Activated naive CD8-positive, alpha-beta T cell treated with anti-CD3 and anti-CD28 coated beads, Interleukin-2, amount 50 U/mL, for 16 hours (primary cell): ENCODE results near the gene BUB1.
"Not testable (repeated sequence)": the region's sequence is repeated elsewhere in the genome, so short reads cannot be mapped to it uniquely, and the experiment has no call there.

Source experiments
- DNase-seq: peaks from one replicate; pipeline ENCODE4 v3.0.0-alpha.2; 2020; ENCODE audit warnings: low read depth, low spot score

BUB1 gene

DNA sequence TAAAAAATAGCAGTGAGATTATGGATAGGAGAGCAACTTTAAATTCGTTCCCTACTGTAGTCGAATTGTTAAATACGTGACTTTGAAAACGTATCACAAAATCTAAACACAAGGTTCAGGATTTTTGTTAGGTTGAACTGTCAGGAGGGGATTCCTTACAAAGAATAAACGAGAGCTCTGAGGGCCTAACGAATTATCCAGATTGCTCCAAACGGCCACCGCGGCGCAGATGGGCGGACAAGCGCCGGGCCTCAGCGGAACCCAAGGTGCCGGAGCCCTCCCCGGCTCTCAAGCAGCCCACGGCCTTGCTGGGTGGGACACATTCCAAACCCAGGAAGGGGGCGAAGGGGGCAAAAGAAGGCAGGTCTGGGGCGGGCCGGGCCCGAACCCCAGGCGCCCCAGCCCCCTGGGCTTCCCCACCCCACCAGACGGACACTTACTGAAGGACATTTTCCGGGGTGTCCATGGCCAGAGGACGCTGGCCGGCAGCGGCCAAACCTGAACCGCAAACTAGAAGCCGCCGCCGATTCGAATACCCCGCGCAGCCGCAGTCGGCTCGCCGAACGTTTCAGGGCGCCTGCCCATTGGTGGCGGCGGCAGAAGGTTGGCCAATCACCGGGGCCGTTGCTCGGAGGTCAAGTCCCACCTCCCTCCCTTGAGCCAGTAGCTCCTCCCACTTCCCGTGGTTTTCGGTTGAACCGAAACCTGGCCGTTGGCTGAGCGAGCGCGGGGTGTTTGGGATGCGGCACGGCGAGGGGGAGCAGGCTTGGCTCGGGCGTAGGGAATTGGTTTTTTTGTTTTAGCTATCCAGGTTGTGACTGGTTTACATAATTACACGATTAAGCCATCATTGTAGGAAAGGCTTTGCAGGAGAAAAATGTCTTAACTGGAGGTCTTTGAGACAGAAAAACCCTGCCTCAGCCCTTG, at the start of gene BUB1:
Gene BUB1 (minus strand): TSS at position 534 of the 927 bp plus-strand sequence. CDS start 68 bp downstream, at position 466.
- peak; percentile 85 for DNase-seq

DNA sequence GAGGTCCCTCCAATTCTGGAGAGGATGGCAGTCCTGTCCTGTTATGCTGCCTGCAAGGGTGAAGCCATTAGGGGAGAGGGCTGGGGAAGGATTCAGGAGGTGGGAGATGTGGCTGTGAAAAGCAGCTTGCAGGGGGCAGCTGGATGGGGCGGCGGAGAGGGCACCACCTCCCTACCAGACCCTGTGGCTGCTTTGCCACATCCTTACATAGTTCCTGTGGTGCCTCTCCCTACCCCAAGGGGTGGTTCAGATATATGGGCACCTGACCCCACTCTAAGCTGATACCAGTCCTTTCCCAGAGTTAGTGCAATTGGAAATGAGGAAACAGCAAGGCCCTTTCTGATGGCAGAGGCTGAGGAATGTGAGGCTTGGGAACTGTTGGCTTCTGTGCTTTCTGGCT, 48.4 kb upstream of the BUB1 start:
- no peak for DNase-seq

DNA sequence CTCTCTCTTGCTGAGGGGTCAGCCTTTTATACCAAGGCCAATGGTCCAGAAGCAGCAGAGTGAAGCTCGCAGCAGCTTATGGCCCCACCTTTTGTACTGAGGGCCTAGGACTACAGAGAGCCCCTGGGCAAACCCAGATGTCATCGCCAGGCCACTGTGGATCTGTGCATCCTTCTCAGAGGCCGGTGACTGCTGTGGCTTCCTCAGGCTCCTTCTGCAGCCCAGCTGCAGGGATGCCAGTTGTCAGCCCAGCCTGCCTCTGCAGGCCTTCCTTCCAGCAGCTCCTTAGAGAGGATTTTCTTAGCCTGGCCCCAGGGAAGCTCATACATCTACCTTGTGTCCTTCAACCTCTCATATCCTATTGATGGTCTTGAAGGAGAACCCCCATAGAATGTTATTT, 48.0 kb upstream of the BUB1 start:
- DNase-seq: no peak

DNA sequence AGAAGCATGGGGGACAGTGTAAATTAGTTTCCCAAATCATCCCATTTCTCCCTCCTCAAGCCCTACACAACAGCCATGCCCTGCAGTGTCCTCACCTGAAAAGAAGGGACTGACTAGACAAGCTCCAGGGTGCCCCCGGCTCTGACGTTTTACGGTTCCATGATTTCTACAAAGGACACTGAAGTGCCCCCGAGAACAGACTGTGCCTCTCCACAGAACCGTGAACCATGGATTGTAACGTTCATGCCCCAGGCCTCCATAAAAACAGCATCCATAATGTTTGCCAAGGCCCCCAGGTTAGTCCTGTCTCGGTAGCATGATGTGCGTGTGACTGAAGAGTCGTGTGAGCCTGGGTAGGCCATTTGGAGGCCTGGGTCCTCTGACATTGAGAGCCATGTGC, 47.5 kb upstream of the BUB1 start:
- no peak for DNase-seq

DNA sequence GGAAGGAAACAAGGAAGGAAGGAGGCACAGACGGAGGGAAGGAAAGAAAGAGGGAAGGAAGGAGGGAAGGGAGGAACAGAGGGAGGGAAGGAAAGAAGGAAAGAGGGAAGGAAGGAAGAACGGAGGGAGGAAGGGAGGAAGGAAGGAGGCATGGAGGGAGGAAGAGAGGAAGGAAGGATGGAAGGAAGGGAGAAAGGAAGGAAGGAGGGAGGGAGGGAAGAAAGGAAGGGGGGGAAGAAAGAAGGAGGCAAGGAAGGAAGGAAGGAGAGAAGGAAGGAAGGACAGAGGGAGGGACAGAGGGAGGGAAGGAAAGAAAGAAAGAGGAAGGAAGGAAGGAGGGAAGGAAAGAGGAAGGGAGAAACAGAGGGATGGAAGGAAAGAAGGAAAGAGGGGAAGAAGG, 47.0 kb upstream of the BUB1 start:
- no peak for DNase-seq

DNA sequence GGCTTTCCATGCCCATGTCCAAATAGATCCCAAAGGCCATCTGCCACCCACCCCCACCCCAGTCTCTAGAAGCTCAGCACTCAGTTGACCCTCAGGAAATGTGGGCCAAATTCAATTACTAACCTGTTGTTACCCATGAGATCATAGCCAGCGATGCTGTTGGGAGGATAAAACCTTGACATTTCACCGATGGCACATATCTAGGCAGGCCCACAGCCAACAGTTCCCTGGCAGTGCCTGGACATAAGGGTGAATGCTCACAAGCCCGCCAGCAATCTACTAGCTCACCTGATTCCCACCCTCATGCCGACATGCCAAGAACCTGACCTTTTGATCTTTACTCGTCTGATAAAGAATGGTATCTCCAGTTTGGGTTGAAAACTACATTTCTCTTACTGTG, 42.7 kb upstream of the BUB1 start:
- no peak for DNase-seq

DNA sequence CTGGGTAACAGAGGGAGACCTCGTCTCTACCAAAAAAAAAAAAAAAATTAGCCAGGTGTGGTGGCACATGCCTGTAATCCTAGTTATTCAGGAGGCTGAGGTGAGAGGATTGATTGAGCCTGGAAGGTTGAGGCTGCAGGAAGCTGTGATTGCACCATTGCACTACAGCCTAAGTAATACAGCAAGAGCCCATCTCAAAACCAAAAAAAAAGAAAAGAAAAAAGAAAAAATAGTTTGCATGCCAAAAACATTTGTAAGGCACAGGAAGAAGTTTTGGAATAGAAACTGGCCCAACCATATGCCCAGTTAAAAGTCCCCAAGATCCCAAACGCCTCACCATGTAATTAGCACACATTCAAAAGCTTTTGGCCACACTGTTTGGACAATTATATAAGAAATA, 41.1 kb upstream of the BUB1 start:
- no peak for DNase-seq

DNA sequence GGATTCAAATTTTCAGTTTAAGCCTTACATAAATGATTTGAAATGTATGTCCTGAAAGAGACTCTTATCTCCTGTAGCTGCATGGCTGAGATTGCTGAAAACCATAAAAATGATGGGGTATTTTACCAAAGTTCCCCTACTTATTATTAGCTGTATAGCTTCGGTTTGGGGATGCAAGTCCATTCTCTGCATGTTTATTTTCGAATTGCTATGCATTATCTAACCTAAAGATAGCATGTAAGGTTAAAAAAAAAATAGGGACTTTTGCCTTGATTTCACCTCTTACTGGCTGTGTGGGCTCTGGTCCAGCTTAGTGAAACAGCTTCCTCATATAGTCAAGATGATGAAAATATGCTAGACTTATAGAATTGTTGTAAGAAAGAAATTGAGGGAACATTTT, 40.5 kb upstream of the BUB1 start:
- no peak for DNase-seq

DNA sequence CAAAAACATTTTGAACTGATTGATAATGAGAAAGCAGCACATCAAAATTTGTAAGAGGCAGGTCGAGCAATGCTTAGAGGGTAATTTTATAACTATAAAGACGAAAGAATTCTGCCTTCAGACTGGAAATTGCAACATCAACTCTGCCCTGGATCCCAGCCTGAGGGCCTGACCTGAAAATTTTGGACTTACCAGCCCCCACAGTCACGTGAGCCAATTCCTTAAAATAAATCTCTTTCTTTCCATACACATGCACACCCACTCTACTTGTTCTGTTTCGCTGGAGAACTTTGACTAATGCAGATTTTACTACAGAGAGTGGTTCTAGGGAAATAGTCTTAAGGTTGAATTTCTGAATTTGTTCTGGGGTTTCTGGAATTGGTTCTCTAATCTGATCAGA, 39.9 kb upstream of the BUB1 start:
- DNase-seq: no peak

DNA sequence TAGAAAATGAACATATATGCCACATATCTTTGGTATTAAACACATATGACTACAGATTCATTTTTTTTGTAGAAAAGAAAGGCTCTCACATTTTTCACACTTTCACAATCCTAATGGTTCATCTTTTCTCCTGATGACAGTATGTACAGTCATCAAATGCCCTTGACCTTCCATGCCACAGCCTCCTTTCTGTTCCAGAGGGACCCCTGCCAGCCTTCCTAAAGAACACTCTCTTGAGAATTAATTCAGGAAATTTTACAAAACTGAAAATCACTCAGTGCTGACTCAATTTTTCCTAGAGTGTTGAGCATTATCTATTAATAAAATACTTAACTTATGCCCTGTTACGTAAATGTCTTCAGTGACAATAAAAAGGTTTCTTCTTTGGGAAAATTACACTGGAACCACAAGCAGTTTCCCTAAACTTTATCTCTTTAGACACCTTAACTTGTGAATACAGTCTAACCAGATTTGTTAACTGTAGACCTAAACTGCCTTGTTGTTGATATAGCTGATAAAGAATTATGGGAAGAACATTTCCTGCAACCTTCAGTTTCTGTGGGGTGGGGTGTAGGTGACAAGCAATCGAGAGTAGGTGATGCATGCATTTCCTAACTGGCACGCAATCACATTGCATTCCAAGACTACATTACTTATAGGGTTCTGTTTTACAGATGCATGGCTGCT, 39.2 kb upstream of the BUB1 start:
- DNase-seq: no peak

DNA sequence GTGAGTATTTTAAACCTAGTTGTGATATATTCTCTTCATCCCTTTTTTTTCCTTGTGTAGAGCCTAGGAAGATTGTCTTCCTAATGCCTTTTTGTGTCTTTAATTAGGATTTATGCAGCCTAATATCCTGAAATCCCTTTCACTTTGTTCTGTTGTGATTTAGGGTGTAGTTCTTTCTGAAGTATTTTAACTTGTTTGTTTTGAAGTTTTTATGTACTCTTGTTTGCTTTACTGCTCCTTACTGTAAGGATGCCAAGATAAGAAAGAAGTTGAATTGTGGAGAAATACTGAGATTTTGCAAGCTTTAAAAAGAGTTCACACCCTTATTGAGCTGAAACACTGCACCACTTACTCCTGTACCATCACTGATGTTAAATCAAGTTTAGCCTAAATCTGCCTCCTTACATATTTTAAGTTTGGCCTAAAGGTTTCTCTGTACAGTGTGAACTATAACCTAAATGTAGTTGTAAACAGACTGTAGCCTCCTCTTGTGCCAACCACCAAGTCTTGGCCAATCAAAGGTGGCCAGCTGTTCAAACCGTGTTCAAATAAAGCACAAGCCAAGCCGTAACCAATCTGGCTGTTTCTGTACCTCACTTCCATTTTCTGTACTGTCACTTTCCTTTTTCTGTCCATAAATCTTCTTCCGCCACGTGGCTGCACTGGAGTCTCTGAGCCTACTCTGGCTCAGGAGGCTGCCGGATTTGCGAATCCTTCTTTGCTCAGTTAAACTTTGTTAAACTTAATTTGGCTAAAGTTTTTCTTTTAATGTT, 36.8 kb upstream of the BUB1 start:
- DNase-seq: no peak

DNA sequence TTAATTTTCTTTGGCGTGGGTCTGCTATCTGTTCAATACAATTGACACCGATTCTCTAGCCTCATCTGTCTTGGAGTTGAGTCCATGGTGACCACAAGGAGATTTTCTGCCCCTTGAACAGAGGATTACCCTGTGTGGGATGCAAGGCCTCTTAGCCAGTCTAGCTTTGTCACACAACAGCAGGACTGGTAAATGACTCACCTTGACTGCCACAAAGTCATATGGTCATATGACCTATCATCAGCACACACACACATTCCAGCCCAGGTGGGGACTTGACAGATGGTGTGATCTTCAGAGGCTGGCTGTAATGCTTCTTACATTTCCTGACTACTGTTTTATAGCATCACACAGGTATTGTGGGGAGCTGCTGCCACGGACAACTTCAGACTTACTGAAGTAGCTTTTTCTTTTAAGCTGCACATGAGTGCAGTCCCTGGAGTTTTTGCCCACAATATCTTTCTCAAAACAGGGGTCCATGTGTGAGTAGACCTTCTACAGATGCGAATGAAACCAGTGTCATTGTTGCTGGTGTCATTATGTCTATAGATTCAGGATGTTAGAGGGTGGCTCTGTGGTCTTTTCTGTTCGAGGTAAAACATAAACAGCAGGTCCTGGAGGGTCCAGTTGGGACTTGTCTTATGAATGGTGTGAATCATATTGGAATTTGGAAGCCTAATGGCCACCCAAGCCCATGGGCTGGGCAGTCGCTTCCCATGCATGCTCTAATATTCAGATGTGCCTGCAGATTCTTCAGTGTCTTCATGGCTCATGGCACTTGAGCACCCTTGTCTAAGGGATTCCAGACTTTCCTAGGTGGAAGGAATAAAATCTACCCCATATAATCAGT, 35.9 kb upstream of the BUB1 start:
- no peak for DNase-seq

DNA sequence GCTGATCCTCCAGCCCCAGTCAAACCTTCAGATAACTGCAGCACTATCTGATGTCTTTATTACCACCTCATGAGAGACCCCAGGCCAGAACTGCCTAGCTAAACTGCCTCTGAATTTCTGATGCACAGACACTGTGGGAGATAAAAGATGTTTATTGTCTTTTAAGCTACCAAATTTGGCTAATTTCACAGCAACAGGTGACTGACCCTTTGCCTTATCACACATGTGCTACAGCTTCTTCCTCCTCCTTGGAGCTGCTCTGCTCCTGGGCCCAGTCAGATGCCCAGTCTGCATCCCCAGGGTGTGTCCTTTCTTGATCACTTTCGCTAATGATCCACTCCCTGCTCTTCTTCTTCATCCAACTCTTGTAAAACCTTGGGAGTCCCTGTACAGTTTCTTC, 34.9 kb upstream of the BUB1 start:
- DNase-seq: no peak

DNA sequence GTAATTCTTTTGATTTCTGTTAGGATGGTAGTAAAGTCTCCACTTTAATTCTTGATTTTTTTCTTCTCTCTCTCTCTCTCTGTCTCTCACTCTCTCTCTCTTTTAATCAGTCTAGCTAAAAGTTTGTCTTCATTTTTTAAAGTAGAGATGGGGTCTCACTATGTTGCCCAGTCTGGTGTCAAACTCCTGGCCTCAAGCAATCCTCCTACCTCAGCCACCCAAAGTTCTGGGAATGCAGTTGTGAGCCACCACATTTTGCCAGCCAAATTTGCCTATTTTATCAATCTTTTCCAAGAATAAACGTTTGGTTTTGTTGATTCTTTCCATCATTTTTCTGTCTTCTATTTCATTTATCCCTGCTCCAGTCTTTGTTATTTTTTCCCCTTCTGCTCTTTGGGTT, 30.6 kb upstream of the BUB1 start:
- no peak for DNase-seq

DNA sequence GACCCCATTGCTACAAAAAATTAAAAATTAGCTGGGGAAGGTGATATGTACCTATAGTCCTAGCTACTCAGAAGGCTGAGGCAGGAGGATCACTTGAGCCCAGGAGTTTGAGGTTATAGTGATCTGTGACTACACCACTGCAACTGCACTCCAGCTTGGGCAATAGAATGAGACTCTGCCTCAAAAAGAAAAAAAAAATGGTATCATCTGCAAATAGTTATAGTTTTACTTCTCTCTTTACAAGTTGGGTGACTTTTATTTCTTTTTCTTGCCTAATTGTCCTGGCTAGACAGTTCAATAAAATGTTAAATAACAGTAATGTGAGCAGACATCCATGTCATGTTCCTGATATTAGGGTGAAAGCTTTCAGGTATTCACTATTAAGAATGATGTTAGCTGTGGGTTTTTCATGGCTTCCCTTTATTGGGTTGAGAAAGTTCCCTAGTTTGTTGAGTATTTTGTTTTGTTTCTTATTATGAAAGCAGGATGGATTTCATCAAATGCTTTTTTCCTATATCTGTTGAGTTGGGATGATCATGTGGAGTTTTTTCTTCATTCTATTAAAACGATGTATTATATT, 29.6 kb upstream of the BUB1 start:
- DNase-seq: no peak

DNA sequence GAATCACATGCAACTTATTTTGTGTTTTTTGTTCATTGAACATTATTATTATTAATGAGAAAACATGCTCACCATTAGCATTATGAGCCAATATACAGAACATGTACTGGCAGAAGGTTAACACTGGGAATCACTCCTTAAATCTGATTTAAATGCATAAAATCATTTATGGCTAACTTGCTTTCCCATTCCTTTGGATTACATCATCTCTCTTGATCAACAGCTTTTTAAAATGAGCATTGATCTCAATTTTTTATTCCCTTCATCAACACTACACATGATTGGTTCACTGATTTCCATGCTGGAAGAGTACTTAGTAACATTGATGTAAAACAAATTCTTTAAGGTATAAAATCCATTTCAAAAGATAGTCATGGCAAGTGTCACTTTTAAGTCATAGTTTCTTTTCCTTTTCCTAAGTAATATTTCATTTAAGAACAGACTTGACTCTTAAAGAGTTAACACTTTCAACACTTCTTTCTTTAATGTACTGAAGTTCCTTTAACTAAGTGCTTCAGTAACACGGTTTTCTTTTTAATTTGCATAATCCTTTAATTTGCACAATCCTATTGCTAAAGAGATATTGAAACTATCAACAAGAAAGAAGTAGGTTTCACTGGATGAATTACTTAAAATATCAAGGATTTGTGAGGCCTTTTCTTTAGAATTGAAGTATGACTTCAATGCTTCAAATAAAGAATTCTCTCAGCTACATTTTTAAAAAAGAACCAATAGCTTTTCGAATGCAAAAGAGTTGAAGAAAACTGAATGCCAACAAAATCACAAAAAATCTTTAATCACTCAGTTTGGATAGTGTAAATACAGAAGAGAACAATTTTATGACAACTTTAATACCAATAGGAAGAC, 24.9 kb upstream of the BUB1 start:
- DNase-seq: no peak

DNA sequence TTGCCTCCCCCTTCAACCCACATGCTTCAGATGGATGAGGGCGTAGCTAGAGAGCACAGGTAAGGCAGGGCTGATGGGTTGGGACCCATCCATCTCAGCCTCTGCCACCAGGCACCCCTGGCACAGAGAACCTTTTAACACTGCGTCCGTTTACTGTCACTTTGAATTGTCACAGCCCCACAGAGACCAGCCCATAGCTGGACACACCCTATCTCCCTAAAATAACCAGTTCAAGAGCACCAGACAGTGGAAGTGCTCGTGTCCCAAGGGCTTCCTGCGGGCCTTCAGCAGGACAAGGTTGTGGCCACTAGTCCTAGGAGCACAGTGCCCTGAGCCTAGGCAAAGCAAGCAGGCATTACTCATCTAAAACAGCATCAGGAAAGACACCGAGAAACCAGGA, 20.4 kb upstream of the BUB1 start:
- not testable (repeated sequence) for DNase-seq

DNA sequence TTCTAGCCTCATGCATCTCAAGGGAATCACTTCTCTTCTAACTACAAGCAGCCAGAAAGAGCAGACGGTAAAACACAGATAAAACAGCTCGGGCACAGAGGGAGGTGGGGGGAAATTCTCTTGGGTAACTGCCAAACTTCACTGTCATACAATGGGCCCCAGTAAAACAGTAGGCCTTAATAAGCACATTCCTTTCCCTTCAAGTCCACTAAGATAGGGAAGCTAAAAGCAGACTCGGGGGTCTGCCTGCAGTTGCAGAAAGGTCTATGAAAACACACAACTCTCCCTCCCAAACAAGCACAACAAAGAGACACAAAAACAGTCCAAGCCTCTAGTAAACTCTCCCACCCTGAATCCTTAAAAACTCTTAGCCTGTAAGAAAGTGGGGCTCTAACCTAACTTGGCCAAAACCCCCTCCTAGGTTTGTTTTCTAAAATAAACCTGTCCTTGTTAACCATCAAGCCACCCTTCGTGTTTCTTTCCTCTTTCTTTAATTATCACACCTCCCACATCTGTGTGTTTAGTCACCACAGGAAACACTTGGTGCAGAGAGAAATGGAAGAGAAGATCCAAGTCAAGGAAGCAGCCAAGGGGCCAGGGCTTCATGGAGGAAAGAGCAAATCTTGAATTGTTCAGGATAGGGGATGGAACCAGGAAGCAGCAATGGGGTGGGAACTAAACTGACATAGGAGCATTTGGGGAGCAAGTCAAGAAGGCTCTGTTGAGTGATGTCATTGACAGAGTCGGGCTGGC, 17.5 kb upstream of the BUB1 start:
- not testable (repeated sequence) for DNase-seq

DNA sequence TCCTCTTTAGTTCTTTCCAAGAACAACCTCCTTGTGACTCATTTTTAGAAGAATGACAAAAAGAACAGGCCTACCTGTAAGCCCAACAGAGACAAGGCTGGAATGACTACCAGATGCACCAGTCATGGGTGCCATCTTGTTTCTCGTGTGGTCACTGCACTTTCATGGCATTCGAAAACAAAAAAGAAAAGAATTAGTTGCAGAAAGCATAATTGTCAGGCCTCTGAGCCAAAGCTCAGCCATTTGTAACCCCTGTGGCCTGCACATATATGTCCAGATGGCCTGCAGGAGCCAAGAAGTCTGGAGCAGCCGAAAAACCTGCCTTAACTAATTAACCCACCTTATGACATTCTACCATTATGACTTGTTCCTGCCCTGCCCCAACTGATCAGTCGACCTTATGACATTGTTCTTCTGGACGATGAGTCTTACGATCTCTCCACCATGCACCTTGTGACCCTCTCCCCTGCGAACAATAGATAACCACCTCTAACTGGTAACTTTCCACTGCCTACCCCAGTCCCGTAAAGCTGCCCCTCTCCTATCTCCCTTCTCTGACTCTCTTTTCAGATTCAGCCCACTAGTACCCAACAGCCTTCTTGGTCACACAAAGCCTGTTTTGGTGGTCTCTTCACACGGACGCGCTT, 13.9 kb upstream of the BUB1 start:
- DNase-seq: no peak
